GM12874 (cell line): ENCODE measurements around the gene PRSS8.

ENCODE experiments used
- CTCF ChIP-seq: IDR thresholded peaks from 2 replicates; pipeline ENCODE4 v1.5.1; 2011; ENCODE audit warnings: low read depth, mild to moderate bottlenecking, control low read depth, low read length, moderate library complexity; ENCODE audit not compliant: insufficient read depth

PRSS8 gene

GRCh38 chr16:31132303-31132979 is 3.1 kb downstream of the PRSS8 start:
- TF ChIP-seq CTCF = no peak

- no peak for TF ChIP-seq CTCF
Observed at GRCh38 chr16:31131841-31132271, 3.7 kb downstream of the PRSS8 start.

GRCh38 chr16:31131416-31131815 is 4.1 kb downstream of the PRSS8 start:
- no peak for TF ChIP-seq CTCF

DNA sequence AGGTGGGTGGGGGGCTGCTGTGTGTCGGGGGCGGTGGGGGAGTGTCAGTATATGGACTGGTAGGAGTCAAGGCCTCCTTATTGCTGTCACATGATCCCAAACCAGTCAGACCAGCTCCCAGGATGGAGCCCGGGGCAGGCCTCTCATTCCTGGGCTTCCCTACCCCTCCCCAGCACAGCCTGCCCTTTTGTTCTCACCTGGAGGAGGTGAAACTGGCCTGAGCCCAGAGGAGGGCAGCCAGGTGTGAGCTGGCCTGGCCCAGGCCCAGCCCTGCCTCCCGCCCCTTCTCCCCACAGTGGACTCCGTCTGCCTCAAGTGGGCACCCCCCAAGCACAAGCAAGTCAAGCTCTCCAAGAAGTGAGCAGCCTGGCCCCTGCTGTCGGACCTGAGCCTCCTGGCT is 4.6 kb downstream of the PRSS8 start:
- TF ChIP-seq CTCF = no peak

GRCh38 chr16:31130336-31130891 is 5.1 kb downstream of the PRSS8 start:
- TF ChIP-seq CTCF = no peak

- TF ChIP-seq CTCF = no peak
Observed at GRCh38 chr16:31129568-31130335, 5.8 kb downstream of the PRSS8 start.

GRCh38 chr16:31128711-31129567 is 6.6 kb downstream of the PRSS8 start:
- TF ChIP-seq CTCF = no peak
